Cardiac septum (tissue), 1 donor: ENCODE measurements around the gene RAB33A. TPM values are rescaled to one million over a fixed set of nuclear protein-coding genes. Genes with fewer than 3 reads are reported as not detected.

ENCODE experiments used
- DNase-seq: peaks from one replicate; pipeline ENCODE4 v3.0.0-alpha.2; 2020; ENCODE audit warnings: low spot score
- intact Hi-C: fragments of 100-400 bp; cut with DNase I; formaldehyde crosslinking; loops from one replicate; pipeline ENCODE4 v1.14.0; 2022
- total RNA-seq: library from RNA; stranded (reverse); fragmentation: NEBNext Ultra II Directional; extraction: Animal tissue kit (Norgen Biotek cat#: 25700); gene quantifications from one replicate; pipeline ENCODE4 v1.2.1, GENCODE V29; 2021
- donor health status: DM: no; HTN: no; CAD: no.

The RAB33A gene
- total RNA-seq, 1 donor from 2014 or later: 1.2 TPM

DNA sequence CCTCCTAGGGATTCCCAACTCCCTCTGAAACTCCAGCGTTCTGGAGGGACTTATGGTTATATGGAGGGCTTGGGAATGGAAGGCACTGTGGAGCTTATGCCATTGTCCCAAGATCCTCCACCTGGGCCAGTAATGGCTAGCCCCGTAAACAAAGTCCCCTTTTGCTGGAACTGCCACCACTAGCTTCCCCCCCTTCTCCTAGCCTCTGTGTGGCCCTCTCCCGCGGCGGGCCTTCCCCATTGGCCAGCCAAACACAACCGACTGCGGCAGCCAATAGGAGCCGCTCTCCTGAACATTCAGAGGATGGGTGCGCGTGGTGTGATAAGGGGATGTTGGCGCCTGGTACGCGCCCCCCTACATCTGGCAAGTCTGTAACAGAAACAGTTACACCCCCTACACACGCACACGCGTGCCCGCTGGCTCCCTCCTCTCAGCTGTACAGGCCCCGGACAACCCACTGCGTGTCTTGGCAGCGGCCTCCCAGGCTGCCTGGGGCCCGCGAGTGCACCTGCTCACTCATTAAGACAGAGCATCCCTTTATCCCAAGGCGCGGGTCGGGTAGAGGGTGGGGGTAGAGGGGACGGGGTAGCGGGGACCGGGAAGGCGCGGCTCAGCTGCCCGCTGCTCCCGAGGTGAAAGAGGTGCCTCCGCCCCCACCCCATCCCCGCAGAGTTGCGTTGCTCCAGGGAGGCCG is 863 bp upstream of the RAB33A start:
- DNase-seq: no peak
- intact Hi-C loops: loop anchor here (5.0 to 10.0 kb wide), 2 partner anchors 49 to 266 kb away; partner anchors contain the start of gene UTP14A

DNA sequence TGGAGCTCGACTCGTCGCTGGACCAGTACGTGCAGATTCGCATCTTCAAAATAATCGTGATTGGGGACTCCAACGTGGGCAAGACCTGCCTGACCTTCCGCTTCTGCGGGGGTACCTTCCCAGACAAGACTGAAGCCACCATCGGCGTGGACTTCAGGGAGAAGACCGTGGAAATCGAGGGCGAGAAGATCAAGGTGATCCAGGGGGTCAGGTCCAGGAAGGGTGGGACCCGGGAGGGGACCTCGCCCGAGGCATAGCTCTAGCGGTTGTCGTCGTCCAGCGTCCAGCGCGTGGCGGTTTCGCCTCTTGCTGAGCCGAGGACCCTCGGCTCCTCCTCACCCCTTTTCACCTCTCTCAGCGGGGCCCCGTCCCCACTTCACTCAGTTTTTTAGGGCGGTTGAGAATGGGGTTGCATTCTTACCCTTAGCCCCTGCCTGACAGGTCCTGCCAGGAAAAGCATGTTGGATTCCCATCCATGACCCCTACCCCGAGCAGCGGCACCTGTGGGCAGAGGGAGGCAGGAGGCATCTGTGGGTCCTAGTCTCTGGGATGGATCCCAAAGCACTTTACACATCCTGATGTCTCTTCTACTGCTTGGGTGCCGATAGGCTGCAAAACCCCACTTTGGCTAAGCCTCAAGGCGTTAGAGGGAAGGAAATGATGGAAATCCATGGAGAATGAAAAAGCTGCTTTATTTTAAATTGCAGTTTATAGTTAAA is 524 bp downstream of the RAB33A start:
- intact Hi-C loops: loop anchor here (5.0 to 10.0 kb wide), 2 partner anchors 50 to 267 kb away; partner anchors contain the start of gene UTP14A
- no peak for DNase-seq

DNA sequence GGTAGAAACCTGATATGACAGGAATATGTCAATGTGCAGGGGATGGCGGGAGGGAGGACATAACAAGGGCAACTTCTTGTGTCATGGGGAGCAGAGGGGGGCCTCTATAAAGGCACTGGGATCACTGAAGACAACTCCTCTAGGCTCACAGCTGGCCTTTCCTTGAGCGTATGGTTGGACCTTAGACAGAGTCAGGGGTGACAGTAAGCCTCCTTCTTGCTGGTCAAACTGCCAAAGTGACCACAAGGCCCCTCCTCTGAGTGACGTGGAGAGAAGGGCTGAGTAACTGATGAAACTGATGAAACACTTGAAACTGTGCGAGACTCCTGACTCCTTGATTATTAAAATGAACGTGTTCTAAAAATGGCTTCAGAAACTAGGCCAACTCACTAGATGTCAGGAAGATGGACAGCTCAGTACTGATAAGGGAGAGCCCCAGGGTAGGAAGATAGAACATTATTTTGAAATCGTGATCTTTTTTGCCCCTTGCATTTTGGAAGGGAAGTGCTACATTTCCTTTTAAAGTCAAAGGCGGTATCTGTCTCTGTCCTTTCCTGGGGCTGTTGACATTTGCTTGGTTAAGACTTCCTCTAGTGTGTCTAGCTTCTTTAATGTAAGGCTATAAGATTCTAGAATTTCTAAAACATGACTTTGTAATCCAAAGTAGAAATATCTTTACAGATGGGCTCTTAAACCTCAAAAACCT is 1.6 kb downstream of the RAB33A start:
- intact Hi-C loops: loop anchor here (5.0 to 10.0 kb wide), 2 partner anchors 51 to 269 kb away; partner anchors contain the start of gene UTP14A
- DNase-seq: no peak

DNA sequence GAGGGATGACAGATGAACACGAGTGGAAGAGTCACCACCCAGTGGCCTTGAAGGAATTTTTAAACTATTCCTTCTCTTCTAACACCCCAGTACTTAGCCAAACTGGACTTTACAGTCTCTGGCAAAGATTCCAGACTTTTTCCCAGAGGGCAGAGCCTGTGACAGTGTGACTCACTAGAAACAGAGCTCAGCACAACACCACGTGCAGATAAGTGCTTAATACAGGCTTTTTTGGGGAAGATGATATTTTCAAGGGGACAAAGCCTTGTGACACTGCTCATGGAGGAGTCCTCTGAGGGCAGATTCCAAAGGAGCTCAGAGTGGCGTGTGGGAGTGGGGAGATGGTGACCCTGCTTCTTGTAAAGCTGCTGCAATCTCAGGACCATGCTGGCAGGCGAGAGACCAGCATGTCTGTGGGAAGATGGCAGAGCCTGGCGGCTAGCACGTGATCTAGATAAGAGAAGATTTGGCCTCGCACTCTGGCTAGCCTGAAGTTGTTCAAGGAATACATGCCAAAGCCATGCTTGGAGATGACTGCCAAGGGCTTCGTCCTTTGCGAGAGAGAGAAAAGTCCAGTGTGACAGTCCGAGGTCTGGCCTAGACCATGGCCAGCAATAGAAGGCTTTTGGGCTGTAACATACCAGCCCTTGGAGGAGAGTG is 2.4 kb downstream of the RAB33A start:
- DNase-seq: no peak
- intact Hi-C loops: loop anchor here (5.0 to 10.0 kb wide), 2 partner anchors 52 to 269 kb away; partner anchors contain the start of gene UTP14A

DNA sequence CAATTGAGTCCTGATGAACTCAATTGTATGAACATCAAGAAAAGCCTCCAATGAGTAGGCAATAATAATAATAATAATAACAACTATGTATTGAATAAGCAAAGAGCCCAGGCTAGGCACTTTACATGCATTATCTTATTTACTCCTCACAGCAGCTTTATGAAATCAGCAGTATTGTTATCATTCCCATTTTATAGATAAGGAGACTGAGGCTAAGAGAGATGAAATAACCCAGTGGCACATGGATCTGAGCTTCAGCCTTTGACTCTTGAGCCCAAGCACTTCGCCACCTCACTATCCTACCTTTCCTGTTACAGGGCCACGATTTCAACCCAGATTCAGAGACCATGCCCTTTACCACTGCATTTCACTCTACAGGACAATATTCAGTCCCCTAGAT is 3.2 kb downstream of the RAB33A start:
- intact Hi-C loops: loop anchor here (5.0 to 10.0 kb wide), 2 partner anchors 53 to 270 kb away; partner anchors contain the start of gene UTP14A
- no peak for DNase-seq

DNA sequence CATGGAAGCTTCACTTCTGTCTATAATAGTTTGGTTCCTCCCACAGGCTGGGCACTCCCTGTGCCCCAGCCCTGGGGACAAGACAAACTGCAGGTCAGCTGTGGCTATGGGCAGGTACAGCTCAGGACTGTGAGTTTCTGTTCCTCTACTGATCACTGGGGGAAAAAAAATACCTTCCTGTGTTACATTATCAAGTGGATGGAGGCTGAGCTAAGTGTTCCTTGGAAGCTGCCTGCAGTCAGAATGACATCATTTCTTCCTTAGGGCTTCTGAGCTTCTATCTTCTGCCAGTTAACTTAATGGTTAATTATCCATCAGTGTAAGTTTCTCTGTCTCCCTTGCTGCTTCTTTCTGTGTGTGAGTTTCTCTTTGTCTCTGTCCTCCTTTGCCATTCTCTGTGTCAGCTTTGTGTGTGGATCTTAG is 4.6 kb downstream of the RAB33A start:
- DNase-seq: no peak
- intact Hi-C loops: loop anchor here (10.0 kb wide), 1 partner anchor 272 kb away; the partner anchor contains the start of gene UTP14A

DNA sequence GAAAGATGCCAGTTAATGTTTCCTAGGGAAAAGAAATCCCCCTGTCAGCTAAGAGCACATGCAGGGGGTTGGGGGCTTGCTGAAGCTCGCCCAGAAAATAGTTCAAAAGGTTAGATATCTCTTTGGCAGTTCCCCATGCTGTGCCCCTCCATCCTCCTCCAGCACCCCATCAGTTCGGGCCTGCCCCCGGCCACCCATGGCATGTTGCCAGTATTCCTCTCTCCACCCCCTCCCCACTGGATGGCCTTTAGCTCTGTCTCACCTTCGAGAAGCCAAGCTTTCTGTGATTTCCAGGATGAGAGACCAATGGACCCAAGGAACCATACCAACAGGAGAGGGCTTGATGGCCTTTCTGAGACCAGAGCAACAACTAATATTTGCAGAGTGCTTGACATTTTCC is 5.2 kb downstream of the RAB33A start:
- intact Hi-C loops: loop anchor here (10.0 kb wide), 1 partner anchor 272 kb away; the partner anchor contains the start of gene UTP14A
- DNase-seq: no peak

DNA sequence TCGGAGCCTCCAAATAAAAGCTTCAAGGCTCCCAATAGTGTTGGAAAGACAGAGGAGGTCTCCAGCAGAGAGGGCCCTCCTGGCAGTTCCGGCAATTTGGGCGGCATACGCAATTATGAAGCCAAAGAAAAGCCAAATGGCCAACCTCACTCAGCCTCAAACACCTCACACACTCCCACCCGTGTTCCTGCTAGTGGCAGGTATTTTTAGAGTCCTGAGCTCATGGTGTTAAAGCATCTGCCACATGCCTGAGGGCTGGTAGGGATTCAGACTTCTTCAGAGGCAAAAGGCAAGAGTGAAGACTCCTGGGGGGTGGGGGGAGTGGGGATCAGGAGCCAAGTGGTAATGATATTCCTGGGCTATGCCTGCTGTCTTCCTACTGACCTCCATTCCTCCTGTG is 7.4 kb downstream of the RAB33A start:
- DNase-seq: no peak
- intact Hi-C loops: loop anchor here (10.0 kb wide), 1 partner anchor 274 kb away; the partner anchor contains the start of gene UTP14A

DNA sequence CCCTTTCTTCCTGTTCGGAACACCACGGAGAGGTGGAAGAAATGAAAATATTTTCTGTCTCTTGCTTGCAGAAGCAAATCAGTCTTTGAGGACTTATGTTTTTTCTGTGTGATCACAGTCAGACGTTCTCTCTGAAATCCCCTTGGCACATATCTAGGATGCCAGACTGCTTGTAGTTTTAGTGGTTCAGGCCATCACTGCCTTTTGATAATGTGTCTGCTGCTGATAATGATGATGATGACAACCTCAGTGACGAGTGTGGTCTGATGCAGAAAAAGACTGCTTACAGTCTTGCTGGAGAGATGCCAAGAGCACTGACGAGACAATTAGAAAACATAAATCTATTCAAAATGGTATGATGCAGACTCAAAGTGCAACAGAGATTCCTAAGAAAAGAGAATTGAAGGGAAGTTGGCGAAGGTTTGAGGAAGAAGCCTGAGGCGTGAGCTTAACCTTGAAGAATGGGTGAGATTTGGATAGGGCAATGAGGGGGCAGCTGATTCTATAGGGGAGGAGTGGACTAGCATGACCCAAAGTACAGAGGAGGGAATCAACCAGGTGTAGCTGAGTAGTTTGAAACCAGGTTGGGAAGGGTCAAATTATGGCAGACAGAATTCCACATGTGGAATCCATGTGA is 7.9 kb downstream of the RAB33A start:
- no peak for DNase-seq
- intact Hi-C loops: loop anchor here (10.0 kb wide), 1 partner anchor 275 kb away; the partner anchor contains the start of gene UTP14A

DNA sequence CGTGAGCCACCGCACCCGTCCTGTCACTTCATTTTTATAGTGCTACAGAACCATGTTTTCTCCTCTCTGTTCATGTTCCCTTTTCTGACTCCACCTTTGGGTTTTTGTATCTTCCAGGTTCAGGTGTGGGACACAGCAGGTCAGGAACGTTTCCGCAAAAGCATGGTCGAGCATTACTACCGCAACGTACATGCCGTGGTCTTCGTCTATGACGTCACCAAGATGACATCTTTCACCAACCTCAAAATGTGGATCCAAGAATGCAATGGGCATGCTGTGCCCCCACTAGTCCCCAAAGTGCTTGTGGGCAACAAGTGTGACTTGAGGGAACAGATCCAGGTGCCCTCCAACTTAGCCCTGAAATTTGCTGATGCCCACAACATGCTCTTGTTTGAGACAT is 12.4 kb downstream of the RAB33A start:
- no peak for DNase-seq
- intact Hi-C loops: no loop called here

DNA sequence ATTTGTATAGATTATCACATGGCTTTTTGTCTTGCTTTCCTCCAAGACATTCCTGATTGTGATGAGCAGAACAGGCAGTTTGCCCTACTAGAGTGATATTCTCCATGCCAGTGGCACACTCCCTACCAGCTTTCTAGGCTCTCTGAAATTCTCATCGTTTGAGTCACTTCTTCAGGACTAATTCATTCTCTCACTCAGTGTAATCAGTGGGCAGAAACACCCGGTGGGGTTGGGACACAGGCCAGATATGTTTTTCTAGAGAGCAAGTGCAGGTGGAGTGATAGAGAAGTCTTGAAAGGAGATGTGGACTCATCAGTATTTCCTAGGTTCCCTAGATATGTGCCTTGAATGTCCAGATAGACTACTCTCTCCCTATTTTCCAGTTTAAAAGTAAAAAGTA is 13.1 kb downstream of the RAB33A start:
- intact Hi-C loops: no loop called here

DNA sequence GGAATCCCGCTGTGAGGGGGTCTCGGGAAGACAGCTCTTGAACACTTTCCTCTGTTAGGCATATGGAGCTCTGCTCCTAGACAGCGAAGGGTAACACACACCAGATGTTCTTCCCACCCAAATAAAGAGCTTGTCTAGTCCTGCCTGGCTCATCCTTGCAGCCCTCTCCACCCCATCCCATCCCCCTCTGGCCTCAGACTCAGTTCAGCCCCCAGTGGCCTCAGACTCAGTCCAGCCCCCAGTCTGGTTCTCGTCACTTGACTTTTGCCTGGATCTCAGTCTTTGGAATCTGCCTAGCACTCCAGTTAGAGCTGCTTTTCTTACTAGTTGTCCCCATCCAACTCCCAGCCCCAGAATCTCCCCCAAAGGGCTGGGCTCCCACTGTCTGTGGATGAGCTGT is 14.9 kb downstream of the RAB33A start:
- intact Hi-C loops: no loop called here

More for the DNA sequence above, 13.1 kb downstream of the RAB33A start:
- DNase-seq: no peak

DNA sequence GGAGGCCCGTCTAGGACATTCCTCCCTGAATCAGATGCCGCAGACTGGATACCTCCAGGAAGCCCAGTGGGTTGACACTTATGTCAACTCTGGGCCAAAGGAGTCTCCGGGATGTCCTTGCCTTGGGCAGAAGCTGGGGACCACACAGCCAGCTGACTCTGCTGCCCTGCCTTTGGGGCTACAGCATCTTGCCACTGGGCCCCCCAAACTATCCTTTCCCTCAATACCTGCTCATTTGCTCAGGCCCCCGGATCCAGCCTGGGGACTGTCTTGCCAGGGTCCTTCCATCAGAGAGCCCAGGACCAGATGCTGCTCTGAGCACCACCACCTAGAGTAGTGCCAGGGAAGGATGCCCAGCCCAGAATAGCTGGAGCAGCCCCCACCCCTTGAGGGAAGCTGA is 19.0 kb downstream of the RAB33A start:
- no peak for DNase-seq
- intact Hi-C loops: no loop called here

More for the DNA sequence above, 14.9 kb downstream of the RAB33A start:
- DNase-seq: no peak

DNA sequence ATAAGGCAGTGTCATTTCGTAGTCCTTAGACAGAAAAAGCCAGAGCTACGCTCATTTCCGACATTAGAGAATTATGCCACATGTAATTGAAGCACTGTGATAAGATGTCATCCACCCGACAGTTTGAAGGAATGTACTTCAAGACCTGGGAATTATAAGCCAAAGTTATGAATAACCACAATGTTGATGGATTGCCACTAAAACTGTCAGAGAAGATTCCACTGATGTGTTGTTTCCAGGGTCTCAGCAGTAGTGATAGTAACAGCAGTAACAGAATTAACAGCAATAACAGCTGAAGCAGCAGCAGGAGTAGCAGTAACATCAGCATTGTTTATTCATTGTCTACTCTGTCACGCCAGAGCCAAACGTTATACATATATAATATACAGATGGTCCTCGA is 24.7 kb downstream of the RAB33A start:
- intact Hi-C loops: no loop called here
- no peak for DNase-seq

DNA sequence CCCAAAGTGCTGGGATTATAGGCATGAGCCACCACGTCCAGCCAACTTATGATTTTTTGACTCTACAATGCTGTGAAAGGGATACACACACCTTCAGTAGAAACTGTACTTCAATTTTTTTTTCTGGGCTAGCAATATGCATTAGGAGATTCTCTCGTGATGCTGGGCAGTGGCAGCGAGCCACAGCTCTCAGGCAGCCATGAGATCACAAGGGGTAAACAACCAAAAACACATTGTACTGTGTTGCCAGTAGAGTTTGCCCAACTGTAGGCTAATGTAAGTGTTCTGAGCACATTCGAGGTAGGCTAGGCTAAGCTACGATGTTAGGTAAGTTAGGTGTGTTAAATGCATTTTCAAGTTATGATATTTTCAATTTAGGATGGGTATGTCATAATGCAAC is 25.7 kb downstream of the RAB33A start:
- intact Hi-C loops: no loop called here
- DNase-seq: no peak

DNA sequence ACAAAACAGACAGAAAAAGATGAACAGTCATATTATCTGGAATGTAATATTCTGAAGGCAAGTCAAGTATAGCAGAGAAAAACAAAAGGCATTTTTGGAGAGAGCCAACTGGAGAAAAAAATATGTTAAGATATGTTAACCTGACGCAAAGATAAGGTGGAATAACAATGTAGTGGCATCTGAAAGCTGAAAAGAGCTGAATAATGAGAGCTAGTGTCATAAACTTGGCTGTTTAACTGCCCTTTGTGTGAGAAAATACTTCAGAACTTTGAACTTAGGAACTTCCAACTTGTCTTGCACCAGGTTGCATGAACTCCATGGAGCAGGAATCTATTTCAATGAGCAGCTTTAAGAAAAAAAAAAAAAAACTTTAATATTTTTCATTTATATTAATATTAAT is 32.9 kb downstream of the RAB33A start:
- DNase-seq: no peak
- intact Hi-C loops: no loop called here

DNA sequence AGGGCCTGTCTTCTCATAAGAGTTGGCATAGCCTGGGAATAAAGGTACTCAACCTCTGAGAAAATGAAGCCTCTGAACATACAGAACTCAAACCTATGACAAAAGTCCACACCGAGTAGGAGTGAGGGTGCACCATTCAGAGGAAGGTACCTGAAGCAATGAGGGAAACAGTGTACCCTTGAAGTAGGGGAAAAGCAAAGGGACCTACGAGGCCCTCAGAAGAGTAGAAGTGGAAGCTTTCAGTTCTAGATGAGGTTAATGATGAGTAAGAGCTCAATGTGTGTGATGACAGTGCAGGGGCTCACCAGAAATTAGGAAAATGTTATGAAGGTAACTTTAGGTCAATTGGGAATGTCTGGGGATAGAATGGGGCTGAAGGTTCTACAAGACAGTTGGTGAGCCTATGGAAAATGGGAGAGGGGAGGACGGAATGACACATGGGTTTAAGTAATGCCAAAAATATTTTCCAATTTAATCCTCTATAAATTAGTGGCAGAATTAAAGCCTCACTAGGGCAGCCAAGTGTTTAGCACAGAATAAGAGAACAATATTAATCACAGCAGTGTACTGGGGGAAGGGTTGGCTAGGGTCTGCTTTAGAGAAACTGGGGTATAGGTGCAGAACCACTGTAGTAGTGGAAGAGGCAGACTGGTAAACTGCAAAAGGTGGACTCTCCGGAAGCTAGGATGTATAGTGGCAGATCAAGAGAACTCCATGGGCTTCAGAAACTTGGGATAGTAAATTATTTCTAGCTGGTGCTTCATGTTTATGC is 39.8 kb downstream of the RAB33A start:
- intact Hi-C loops: no loop called here
- no peak for DNase-seq

DNA sequence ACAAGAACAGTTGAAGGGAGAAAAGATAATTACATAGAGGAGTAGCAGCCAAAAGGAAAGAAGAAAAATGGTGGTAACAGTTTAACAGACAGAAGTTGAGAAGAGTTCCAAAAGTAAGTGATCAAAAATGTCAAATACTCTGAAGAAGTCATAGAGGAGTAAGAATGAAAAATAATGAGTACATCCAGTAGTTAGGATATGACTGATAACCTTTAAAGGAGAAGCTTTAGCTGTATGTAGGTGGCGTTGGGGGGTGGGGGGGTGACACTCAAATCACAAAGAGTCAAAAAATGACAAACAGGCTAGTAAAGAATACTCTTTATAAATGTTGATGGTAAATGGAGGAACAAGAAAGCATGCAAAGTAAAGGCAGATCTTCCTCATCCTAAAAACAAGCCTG is 40.6 kb downstream of the RAB33A start:
- intact Hi-C loops: no loop called here

More for the DNA sequence above, 40.6 kb downstream of the RAB33A start:
- DNase-seq: no peak
